Measurements from ENCODE around the gene TEX26. TPM values are rescaled to one million over a fixed set of nuclear protein-coding genes. Genes with fewer than 3 reads are reported as not detected.
A peak's percentile ranks its signal among the peaks of the same experiment; 100 is the strongest.

The TEX26 gene
- polyA plus RNA-seq, 1 donor from 2014 or later = not detected

- Histone ChIP-seq H3K27ac (ENCODE audit: low read length) (no peak overlapping the region), H2AFZ (ENCODE audit: low read depth, low read length) (no peak overlapping the region), H3K9me3 (ENCODE audit: low read length) (no peaks in the 10 kb centered on the region), H3K9me2 (ENCODE audit: insufficient read depth, low read length) (no peaks in the 10 kb centered on the region), H3K36me3 (ENCODE audit: insufficient read depth, low read length) (no peaks in the 10 kb centered on the region), H3K4me3 (ENCODE audit: low read length) (no peak overlapping the region), H3K27me3 (ENCODE audit: insufficient read depth, low read depth, low read length) (no peaks in the 10 kb centered on the region), H4K20me1 (ENCODE audit: insufficient read depth) (no peaks in the 10 kb centered on the region), H3F3A (ENCODE audit: insufficient read depth, low read length, poor library complexity, severe bottlenecking) (no peaks in the 10 kb centered on the region), H3K79me2 (replicated peaks; ENCODE audit: insufficient read depth, low read length) (no peaks in the 10 kb centered on the region), H3K4me2 (ENCODE audit: low read length) (no peak overlapping the region), H3K9ac (ENCODE audit: low read length) (no peak overlapping the region)
- TF ChIP-seq REST (IDR thresholded peaks at IDR 0.05; ENCODE audit: borderline replicate concordance) = peak; percentile 87
- TF ChIP-seq EZH2 (IDR thresholded peaks at IDR 0.05; ENCODE audit: borderline replicate concordance, insufficient read depth, low read length, poor library complexity, severe bottlenecking) = no peak
- peak; percentile 55 for TF ChIP-seq EP300 (conservative IDR thresholded peaks at IDR 0.05; ENCODE audit: poor library complexity, severe bottlenecking)
- TF ChIP-seq SMC3 (conservative IDR thresholded peaks at IDR 0.05; ENCODE audit: poor library complexity) = no peak
These were observed 27.2 kb downstream of the TEX26 start for GRCh38 chr13:30959678-30960077.

- H3K27me3 ChIP-seq (ENCODE audit: insufficient read depth, low read depth, low read length) = no peaks in the 10 kb centered on the region
- no peaks in the 10 kb centered on the region for H4K20me1 ChIP-seq (ENCODE audit: insufficient read depth)
- H3K36me3 ChIP-seq (ENCODE audit: insufficient read depth, low read length) = no peaks in the 10 kb centered on the region
- no peaks in the 10 kb centered on the region for H3K9me2 ChIP-seq (ENCODE audit: insufficient read depth, low read length)
- no peaks in the 10 kb centered on the region for H3K79me2 ChIP-seq (replicated peaks; ENCODE audit: insufficient read depth, low read length)
- no peak overlapping the region for H2AFZ ChIP-seq (ENCODE audit: low read depth, low read length)
- no peak overlapping the region for H3K4me3 ChIP-seq (ENCODE audit: low read length)
- H3K9ac ChIP-seq (ENCODE audit: low read length) = no peak overlapping the region
- no peak overlapping the region for H3K4me2 ChIP-seq (ENCODE audit: low read length)
- no peaks in the 10 kb centered on the region for H3F3A ChIP-seq (ENCODE audit: insufficient read depth, low read length, poor library complexity, severe bottlenecking)
- TF ChIP-seq CTCF (IDR thresholded peaks at IDR 0.05; ENCODE audit: poor library complexity, severe bottlenecking) (no peak), RAD21 (conservative IDR thresholded peaks at IDR 0.05) (no peak), EZH2 (IDR thresholded peaks at IDR 0.05; ENCODE audit: borderline replicate concordance, insufficient read depth, low read length, poor library complexity, severe bottlenecking) (no peak), SMC3 (conservative IDR thresholded peaks at IDR 0.05; ENCODE audit: poor library complexity) (no peak), REST (IDR thresholded peaks at IDR 0.05; ENCODE audit: borderline replicate concordance) (no peak), POLR2AphosphoS5 (IDR thresholded peaks at IDR 0.05) (no peak), MXI1 (conservative IDR thresholded peaks at IDR 0.05; ENCODE audit: poor library complexity, severe bottlenecking) (no peak), EP300 (conservative IDR thresholded peaks at IDR 0.05; ENCODE audit: poor library complexity, severe bottlenecking) (no peak), TAF1 (IDR thresholded peaks at IDR 0.05; ENCODE audit: low read depth) (no peak)
- no peak overlapping the region for H3K27ac ChIP-seq (ENCODE audit: low read length)
- no peaks in the 10 kb centered on the region for H3K9me3 ChIP-seq (ENCODE audit: low read length)
These were observed 31.3 kb downstream of the TEX26 start for GRCh38 chr13:30963791-30964190.
